ENCODE measurements around the gene C11orf71. TPM values are rescaled to one million over a fixed set of nuclear protein-coding genes. Genes with fewer than 3 reads are reported as not detected.

The C11orf71 gene
- total RNA-seq, 2 experiments from 2014 or later: 7.5 to 7.6 TPM

GRCh38 chr11:114397349-114397982, 2.8 kb downstream of the C11orf71 start:
- CTCF ChIA-PET: no interaction called here
- intact Hi-C loops (cut with micrococcal nuclease): no loop called here
- Mint-ChIP-seq H3K27me3 (ENCODE audit: low read depth) (no peaks in the 10 kb centered on the region), H3K36me3 (ENCODE audit: low read depth) (peaks cover 12% of the 10 kb centered on the region), H3K4me1 (ENCODE audit: low read depth) (peaks cover 22% of the 10 kb centered on the region), H3K27ac (no peak overlapping the region), H3K4me3 (no peak overlapping the region), H3K9me3 (no peaks in the 10 kb centered on the region)
- DNase-seq: no peak

- no peak for DNase-seq
- H3K27ac Mint-ChIP-seq: no peak overlapping the region
- CTCF ChIA-PET: no interaction called here
- H3K9me3 Mint-ChIP-seq: no peaks in the 10 kb centered on the region
- peaks cover 10% of the 10 kb centered on the region for H3K36me3 Mint-ChIP-seq (ENCODE audit: low read depth)
- H3K4me1 Mint-ChIP-seq (ENCODE audit: low read depth): peaks cover 18% of the 10 kb centered on the region
- H3K4me3 Mint-ChIP-seq: no peak overlapping the region
- no peaks in the 10 kb centered on the region for H3K27me3 Mint-ChIP-seq (ENCODE audit: low read depth)
- intact Hi-C loops (cut with micrococcal nuclease): no loop called here
Observed at GRCh38 chr11:114396916-114397315, 3.4 kb downstream of the C11orf71 start.

GRCh38 chr11:114395736-114396135, 4.6 kb downstream of the C11orf71 start:
- no peak for DNase-seq
- Mint-ChIP-seq H3K4me3 (no peak overlapping the region), H3K27me3 (ENCODE audit: low read depth) (no peaks in the 10 kb centered on the region), H3K27ac (no peak overlapping the region), H3K4me1 (ENCODE audit: low read depth) (peaks cover 17% of the 10 kb centered on the region), H3K9me3 (no peaks in the 10 kb centered on the region), H3K36me3 (ENCODE audit: low read depth) (peaks cover 9% of the 10 kb centered on the region)
- CTCF ChIA-PET: interaction anchor here (1.5 to 1.7 kb wide), 2 partner anchors 9 to 55 kb away, joined by 3 to 7 read pairs; no protein-coding TSS in a partner anchor
- intact Hi-C loops (cut with micrococcal nuclease): no loop called here

GRCh38 chr11:114392735-114393667, 7.3 kb downstream of the C11orf71 start:
- H3K4me3 Mint-ChIP-seq: no peak overlapping the region
- DNase-seq: no peak
- peaks cover 2% of the 10 kb centered on the region for H3K36me3 Mint-ChIP-seq (ENCODE audit: low read depth)
- CTCF ChIA-PET: interaction anchor here (0.7 kb wide), 1 partner anchor 12 kb away, joined by 5 read pairs; no protein-coding TSS in a partner anchor
- H3K4me1 Mint-ChIP-seq (ENCODE audit: low read depth): peaks cover 7% of the 10 kb centered on the region
- H3K27me3 Mint-ChIP-seq (ENCODE audit: low read depth): no peaks in the 10 kb centered on the region
- H3K9me3 Mint-ChIP-seq: no peaks in the 10 kb centered on the region
- no peak overlapping the region for H3K27ac Mint-ChIP-seq
- intact Hi-C loops (cut with micrococcal nuclease): no loop called here

- CTCF ChIA-PET: interaction anchor here (1.0 kb wide), 1 partner anchor 9 kb away, joined by 3 read pairs; no protein-coding TSS in a partner anchor
- no peak for DNase-seq
- Mint-ChIP-seq H3K4me3 (no peak overlapping the region), H3K4me1 (ENCODE audit: low read depth) (no peaks in the 10 kb centered on the region), H3K27me3 (ENCODE audit: low read depth) (peaks cover 2% of the 10 kb centered on the region), H3K9me3 (no peaks in the 10 kb centered on the region), H3K36me3 (ENCODE audit: low read depth) (no peaks in the 10 kb centered on the region), H3K27ac (no peak overlapping the region)
- intact Hi-C loops (cut with micrococcal nuclease): no loop called here
Observed at GRCh38 chr11:114386545-114386944, 13.8 kb downstream of the C11orf71 start.

- H3K27me3 Mint-ChIP-seq (ENCODE audit: low read depth): peaks cover 2% of the 10 kb centered on the region
- intact Hi-C loops (cut with micrococcal nuclease): no loop called here
- DNase-seq: no peak
- no peak overlapping the region for H3K4me3 Mint-ChIP-seq
- no peaks in the 10 kb centered on the region for H3K9me3 Mint-ChIP-seq
- CTCF ChIA-PET: interaction anchor here (1.0 kb wide), 1 partner anchor 10 kb away, joined by 3 read pairs; no protein-coding TSS in a partner anchor
- H3K4me1 Mint-ChIP-seq (ENCODE audit: low read depth): no peaks in the 10 kb centered on the region
- H3K36me3 Mint-ChIP-seq (ENCODE audit: low read depth): no peaks in the 10 kb centered on the region
- H3K27ac Mint-ChIP-seq: no peak overlapping the region
Observed at GRCh38 chr11:114386131-114386530, 14.2 kb downstream of the C11orf71 start.

- Mint-ChIP-seq H3K36me3 (ENCODE audit: low read depth) (no peaks in the 10 kb centered on the region), H3K27me3 (ENCODE audit: low read depth) (peaks cover 2% of the 10 kb centered on the region), H3K27ac (no peak overlapping the region), H3K9me3 (no peaks in the 10 kb centered on the region), H3K4me1 (ENCODE audit: low read depth) (peaks cover 13% of the 10 kb centered on the region), H3K4me3 (no peak overlapping the region)
- no peak for DNase-seq
- CTCF ChIA-PET: no interaction called here
- intact Hi-C loops (cut with micrococcal nuclease): no loop called here
Observed at GRCh38 chr11:114384487-114384886, 15.8 kb downstream of the C11orf71 start.

- peaks cover 2% of the 10 kb centered on the region for H3K27me3 Mint-ChIP-seq (ENCODE audit: low read depth)
- intact Hi-C loops (cut with micrococcal nuclease): no loop called here
- H3K27ac Mint-ChIP-seq: no peak overlapping the region
- no peaks in the 10 kb centered on the region for H3K36me3 Mint-ChIP-seq (ENCODE audit: low read depth)
- H3K4me1 Mint-ChIP-seq (ENCODE audit: low read depth): peaks cover 14% of the 10 kb centered on the region
- DNase-seq: no peak
- H3K4me3 Mint-ChIP-seq: no peak overlapping the region
- H3K9me3 Mint-ChIP-seq: no peaks in the 10 kb centered on the region
- CTCF ChIA-PET: interaction anchor here (0.7 kb wide), 1 partner anchor 19 kb away, joined by 3 read pairs; no protein-coding TSS in a partner anchor
Observed at GRCh38 chr11:114382509-114382908, 17.8 kb downstream of the C11orf71 start.

GRCh38 chr11:114379394-114380069, 20.8 kb downstream of the C11orf71 start:
- H3K36me3 Mint-ChIP-seq (ENCODE audit: low read depth): no peaks in the 10 kb centered on the region
- CTCF ChIA-PET: no interaction called here
- DNase-seq: no peak
- H3K9me3 Mint-ChIP-seq: no peaks in the 10 kb centered on the region
- peaks cover 14% of the 10 kb centered on the region for H3K4me1 Mint-ChIP-seq (ENCODE audit: low read depth)
- intact Hi-C loops (cut with micrococcal nuclease): no loop called here
- no peak overlapping the region for H3K4me3 Mint-ChIP-seq
- peaks cover 2% of the 10 kb centered on the region for H3K27me3 Mint-ChIP-seq (ENCODE audit: low read depth)
- H3K27ac Mint-ChIP-seq: no peak overlapping the region

- CTCF ChIA-PET: no interaction called here
Observed at GRCh38 chr11:114377612-114378267, 22.6 kb downstream of the C11orf71 start.

GRCh38 chr11:114375052-114375451, 25.3 kb downstream of the C11orf71 start:
- no peak for DNase-seq
- no peaks in the 10 kb centered on the region for H3K36me3 Mint-ChIP-seq (ENCODE audit: low read depth)
- peaks cover 5% of the 10 kb centered on the region for H3K4me1 Mint-ChIP-seq (ENCODE audit: low read depth)
- no peak overlapping the region for H3K27ac Mint-ChIP-seq
- no peaks in the 10 kb centered on the region for H3K9me3 Mint-ChIP-seq
- H3K27me3 Mint-ChIP-seq (ENCODE audit: low read depth): no peaks in the 10 kb centered on the region
- no peak overlapping the region for H3K4me3 Mint-ChIP-seq
- CTCF ChIA-PET: no interaction called here
- intact Hi-C loops (cut with micrococcal nuclease): no loop called here

More at GRCh38 chr11:114377612-114378267, 22.6 kb downstream of the C11orf71 start:
- Mint-ChIP-seq H3K9me3 (no peaks in the 10 kb centered on the region), H3K4me1 (ENCODE audit: low read depth) (peaks cover 14% of the 10 kb centered on the region), H3K36me3 (ENCODE audit: low read depth) (no peaks in the 10 kb centered on the region), H3K27ac (no peak overlapping the region), H3K27me3 (ENCODE audit: low read depth) (no peaks in the 10 kb centered on the region), H3K4me3 (no peak overlapping the region)
- intact Hi-C loops (cut with micrococcal nuclease): no loop called here
- DNase-seq: no peak
